Measurements from ENCODE around the gene SUB1. TPM values are rescaled to one million over a fixed set of nuclear protein-coding genes. Genes with fewer than 3 reads are reported as not detected.

SUB1 gene
- total RNA-seq, 1 experiment from 2014 or later = 288 TPM

- Histone ChIP-seq H3K56ac (ENCODE audit: insufficient read length, low read depth, low read length) (no peak overlapping the region), H2AK5ac (ENCODE audit: insufficient read length, low read length) (no peak overlapping the region), H3K9me3 (ENCODE audit: control insufficient read depth, low read depth, low read length) (no peaks in the 10 kb centered on the region), H3K23ac (ENCODE audit: insufficient read length, low read depth, low read length) (no peak overlapping the region), H3K4me1 (ENCODE audit: insufficient read depth, low read length) (no peaks in the 10 kb centered on the region), H3K4me2 (ENCODE audit: insufficient read depth, insufficient read length, low read length) (no peak overlapping the region), H3K9ac (ENCODE audit: extremely low read depth, insufficient read length, low read length) (no peak overlapping the region), H2AFZ (ENCODE audit: low read length) (no peak overlapping the region), H3K27me3 (ENCODE audit: insufficient read depth, low read length) (no peaks in the 10 kb centered on the region), H4K5ac (ENCODE audit: insufficient read length, low read depth, low read length) (no peak overlapping the region), H3K4ac (ENCODE audit: low read depth, low read length) (no peak overlapping the region), H4K20me1 (ENCODE audit: control insufficient read depth, insufficient read depth, insufficient read length) (no peaks in the 10 kb centered on the region), H3T11ph (ENCODE audit: low read length) (no peak overlapping the region), H3K23me2 (ENCODE audit: insufficient read length, low read depth, low read length, poor library complexity, severe bottlenecking) (no peaks in the 10 kb centered on the region), H3K18ac (ENCODE audit: insufficient read length, low read depth, low read length) (no peak overlapping the region), H2BK5ac (ENCODE audit: insufficient read length, low read length) (no peak overlapping the region), H4K8ac (replicated peaks; ENCODE audit: insufficient read length, low read depth, low read length) (no peak overlapping the region), H2BK120ac (ENCODE audit: low read depth, low read length, poor library complexity, severe bottlenecking) (no peak overlapping the region), H3K14ac (ENCODE audit: insufficient read depth, low read length) (no peak overlapping the region), H4K91ac (ENCODE audit: insufficient read length, low read depth, low read length) (no peak overlapping the region), H3K27ac (ENCODE audit: insufficient read length, low read depth, low read length) (no peak overlapping the region), H3K79me2 (ENCODE audit: insufficient read depth, low read length) (no peaks in the 10 kb centered on the region), H2BK12ac (ENCODE audit: insufficient read length, low read depth, low read length) (no peak overlapping the region), H2BK20ac (ENCODE audit: low read depth, low read length, poor library complexity, severe bottlenecking) (no peak overlapping the region), H2BK15ac (ENCODE audit: low read depth, low read length) (no peak overlapping the region), H3K79me1 (ENCODE audit: insufficient read depth, low read depth, low read length, poor library complexity, severe bottlenecking) (no peaks in the 10 kb centered on the region)
- Mint-ChIP-seq H3K9me3 (no peaks in the 10 kb centered on the region), H3K27ac (no peak overlapping the region), H3K4me3 (no peak overlapping the region), H3K36me3 (ENCODE audit: insufficient read depth in 1 of 3, low read depth in 3 of 3) (no peaks in the 10 kb centered on the region), H3K4me1 (peaks cover 5% of the 10 kb centered on the region in 2 experiments), H3K27me3 (ENCODE audit: low read depth) (no peaks in the 10 kb centered on the region; the same call in 1 of the 2 replicates)
- TF ChIP-seq CTCF (conservative IDR thresholded peaks at IDR 0.05) = no peak
- DNase-seq = no peak
- WGBS (ENCODE audit: extremely low coverage, insufficient read length, low lambda C conversion rate) = no CpG with 5 or more reads among the region's 2 CpGs
Observed at GRCh38 chr5:32642276-32643002, 57.1 kb downstream of the SUB1 start.

Data from H9 (cell line).